Pons (tissue), 1 donor: ENCODE measurements around the gene MLF1.
"Not testable (repeated sequence)": the region's sequence is repeated elsewhere in the genome, so short reads cannot be mapped to it uniquely, and the experiment has no call there.

Experiments used
- DNase-seq: peaks from one replicate; pipeline ENCODE4 v3.0.0-alpha.2; 2016; ENCODE audit warnings: low spot score

MLF1 gene

GRCh38 chr3:158570999-158571702, at the start of gene MLF1:
Gene MLF1 (plus strand): TSS chr3:158571194. CDS start chr3:158571301, 107 bp downstream.
- peak; percentile 95 for DNase-seq

- no peak for DNase-seq
Observed at GRCh38 chr3:158522221-158523136, 48.5 kb upstream of the MLF1 start.

GRCh38 chr3:158528076-158528674, 42.8 kb upstream of the MLF1 start:
- no peak for DNase-seq

GRCh38 chr3:158531334-158531733, 39.7 kb upstream of the MLF1 start:
- DNase-seq = no peak

GRCh38 chr3:158532099-158532734, 38.8 kb upstream of the MLF1 start:
- peak; percentile 70 for DNase-seq

GRCh38 chr3:158535918-158536317, 35.1 kb upstream of the MLF1 start:
- no peak for DNase-seq

GRCh38 chr3:158539414-158540014, 31.5 kb upstream of the MLF1 start:
- DNase-seq = peak; percentile 33

GRCh38 chr3:158540066-158540465, 30.9 kb upstream of the MLF1 start:
- DNase-seq = no peak

GRCh38 chr3:158548691-158549090, 22.3 kb upstream of the MLF1 start:
- no peak for DNase-seq

- DNase-seq = not testable (repeated sequence)
Observed at GRCh38 chr3:158549938-158550337, 21.1 kb upstream of the MLF1 start.

GRCh38 chr3:158552124-158552523, 18.9 kb upstream of the MLF1 start:
- DNase-seq = no peak

GRCh38 chr3:158559504-158559903, 11.5 kb upstream of the MLF1 start:
- no peak for DNase-seq

- no peak for DNase-seq
Observed at GRCh38 chr3:158560979-158561378, 10.0 kb upstream of the MLF1 start.

- no peak for DNase-seq
Observed at GRCh38 chr3:158562674-158563073, 8.3 kb upstream of the MLF1 start.

- no peak for DNase-seq
Observed at GRCh38 chr3:158563076-158563475, 7.9 kb upstream of the MLF1 start.

GRCh38 chr3:158565076-158565475, 5.9 kb upstream of the MLF1 start:
- no peak for DNase-seq

- no peak for DNase-seq
Observed at GRCh38 chr3:158568784-158569183, 2.2 kb upstream of the MLF1 start.

GRCh38 chr3:158569794-158570193, 1.2 kb upstream of the MLF1 start:
- no peak for DNase-seq

- no peak for DNase-seq
Observed at GRCh38 chr3:158571969-158572765, 1.2 kb downstream of the MLF1 start.

GRCh38 chr3:158572766-158573060, 1.7 kb downstream of the MLF1 start:
- DNase-seq = no peak

- no peak for DNase-seq
Observed at GRCh38 chr3:158573714-158574113, 2.7 kb downstream of the MLF1 start.
